OCI-LY7 (cell line): ENCODE results near the gene MPZ.

ENCODE experiments used
- CTCF ChIP-seq: fragments of 200-600 bp; sonication (generic); conservative IDR thresholded peaks from 2 replicates; pipeline ENCODE4 v1.5.1; 2014; ENCODE audit warnings: mild to moderate bottlenecking, antibody characterized with exemption, low read length, moderate library complexity, mixed read lengths
- EZH2phosphoT487 ChIP-seq: fragments of 200-600 bp; sonication (generic); IDR thresholded peaks from 2 replicates; pipeline ENCODE4 v1.6.1; 2018; ENCODE audit warnings: low read depth, borderline replicate concordance, mild to moderate bottlenecking, mixed run types, antibody characterized with exemption, low read length, moderate library complexity, mixed read lengths

DNA sequence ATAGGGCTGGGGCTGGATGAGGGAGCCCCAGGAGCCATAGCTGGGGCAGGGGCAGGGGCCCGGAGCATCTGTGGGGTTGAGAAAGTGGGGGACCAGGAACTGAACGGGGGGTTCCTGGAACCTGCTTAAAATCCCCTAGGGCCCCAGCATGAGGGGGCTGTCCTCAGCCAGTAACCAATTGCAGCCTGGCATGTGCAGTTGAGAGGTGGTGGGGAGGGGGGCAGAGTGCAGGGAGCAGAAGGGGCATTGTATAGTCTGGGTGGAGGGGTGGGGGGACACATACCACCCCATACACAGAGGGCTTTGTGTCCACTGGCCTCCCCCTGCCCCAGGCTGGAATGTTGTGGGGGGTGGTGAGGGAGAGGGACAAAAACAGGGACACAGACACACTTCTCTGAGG lies at the start of gene MPZ:
- TF ChIP-seq CTCF = no peak
- no peak for TF ChIP-seq EZH2phosphoT487
